Prostate gland (tissue), 2 donors: ENCODE results near the gene SPINK1.

Experiments used
- POLR2A ChIP-seq: fragments of 450-650 bp; IDR thresholded peaks from one replicate; pipeline ENCODE4 v1.6.1; 2016; ENCODE audit warnings: antibody characterized with exemption, mild to moderate bottlenecking
- POLR2AphosphoS5 ChIP-seq: sonication (generic); formaldehyde crosslinking; IDR thresholded peaks from one replicate; pipeline ENCODE4 v1.6.1; 2017; ENCODE audit warnings: antibody characterized with exemption
- TF ChIP-seq, protein P1 (sequence below), 4 experiments: fragments of 200-600 bp in 2 of 4; fragments of 450-650 bp in 2 of 4; sonication (generic) in 2 of 4; IDR thresholded peaks; 1 replicate in 3 of 4; 2 replicates in 1 of 4; pipeline ENCODE4 v1.5.1; 2016 to 2019; ENCODE audit warnings: antibody characterized with exemption in 4 of 4, mild to moderate bottlenecking in 2 of 4, moderate library complexity in 2 of 4

DNA sequence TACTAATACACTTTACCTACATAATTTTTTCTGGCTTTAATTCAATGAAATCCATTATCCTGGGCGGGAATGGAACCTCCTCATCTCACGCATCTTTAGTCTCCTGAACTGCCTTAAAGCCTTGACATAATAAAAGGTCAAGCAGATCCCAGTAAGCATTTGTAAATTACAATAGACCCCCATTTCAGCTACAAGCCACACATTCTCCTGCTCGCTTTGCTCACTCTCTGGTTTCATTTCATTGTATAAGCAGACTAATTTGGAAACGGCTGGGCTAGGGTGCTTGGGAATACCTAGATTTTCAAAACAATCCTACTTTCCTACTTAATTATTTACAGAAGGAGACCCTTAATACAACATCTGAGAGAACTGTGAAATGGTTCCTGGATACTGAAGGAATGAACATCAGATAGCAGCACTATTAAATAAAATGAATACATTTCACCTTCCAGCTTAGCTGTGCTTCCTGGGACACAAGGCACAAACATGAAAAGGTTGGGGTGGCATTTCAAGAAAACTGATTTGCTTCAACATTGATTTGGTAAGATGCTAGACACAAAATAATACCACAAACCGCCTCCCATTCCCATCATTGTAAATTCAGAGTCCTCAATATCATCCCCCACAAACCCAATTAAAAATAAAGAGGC lies 50.4 kb downstream of the SPINK1 start:
- TF ChIP-seq, protein P1, sequence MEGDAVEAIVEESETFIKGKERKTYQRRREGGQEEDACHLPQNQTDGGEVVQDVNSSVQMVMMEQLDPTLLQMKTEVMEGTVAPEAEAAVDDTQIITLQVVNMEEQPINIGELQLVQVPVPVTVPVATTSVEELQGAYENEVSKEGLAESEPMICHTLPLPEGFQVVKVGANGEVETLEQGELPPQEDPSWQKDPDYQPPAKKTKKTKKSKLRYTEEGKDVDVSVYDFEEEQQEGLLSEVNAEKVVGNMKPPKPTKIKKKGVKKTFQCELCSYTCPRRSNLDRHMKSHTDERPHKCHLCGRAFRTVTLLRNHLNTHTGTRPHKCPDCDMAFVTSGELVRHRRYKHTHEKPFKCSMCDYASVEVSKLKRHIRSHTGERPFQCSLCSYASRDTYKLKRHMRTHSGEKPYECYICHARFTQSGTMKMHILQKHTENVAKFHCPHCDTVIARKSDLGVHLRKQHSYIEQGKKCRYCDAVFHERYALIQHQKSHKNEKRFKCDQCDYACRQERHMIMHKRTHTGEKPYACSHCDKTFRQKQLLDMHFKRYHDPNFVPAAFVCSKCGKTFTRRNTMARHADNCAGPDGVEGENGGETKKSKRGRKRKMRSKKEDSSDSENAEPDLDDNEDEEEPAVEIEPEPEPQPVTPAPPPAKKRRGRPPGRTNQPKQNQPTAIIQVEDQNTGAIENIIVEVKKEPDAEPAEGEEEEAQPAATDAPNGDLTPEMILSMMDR (IDR thresholded peaks at IDR 0.05), result no peak
- no peak for TF ChIP-seq POLR2A
- no peak for TF ChIP-seq POLR2AphosphoS5
